Bronchial epithelial cell (primary cell): Measurements from ENCODE around the gene NBEA. TPM values are rescaled to one million over a fixed set of nuclear protein-coding genes. Genes with fewer than 3 reads are reported as not detected.
"Not testable (repeated sequence)": the region's sequence is repeated elsewhere in the genome, so short reads cannot be mapped to it uniquely, and the experiment has no call there.

Experiments
- DNase-seq: peaks from one replicate; pipeline ENCODE4 v3.0.0-alpha.2; 2010; ENCODE audit warnings: low read depth
- FAIRE-seq: peaks from 2 replicates; lab custom pipeline; 2011; peaks lifted over from hg19 to GRCh38; lab: Jason Lieb, UNC
- H3K27me3 ChIP-seq: 2 replicates; pipeline ENCODE4 v1.5.1; 2011; ENCODE audit warnings: low read length; ENCODE audit not compliant: control insufficient read depth, insufficient read depth
- H3K36me3 ChIP-seq: 2 replicates; pipeline ENCODE4 v1.5.1; 2011; ENCODE audit warnings: low read length; ENCODE audit not compliant: control insufficient read depth, insufficient read depth
- H3K4me3 ChIP-seq: 2 replicates; pipeline ENCODE4 v1.5.1; 2011; ENCODE audit warnings: mild to moderate bottlenecking, low read depth, low read length, control low read depth
- total RNA-seq: library from RNA; depleted of rRNA; stranded (reverse); fragments of >200 nt; gene quantifications from 2 replicates; pipeline ENCODE4 v1.2.1, GENCODE V29; 2014
- TF ChIP-seq, protein P1 (sequence below): IDR thresholded peaks from 2 replicates; pipeline ENCODE4 v1.5.1; 2011; ENCODE audit warnings: mild to moderate bottlenecking, moderate library complexity, low read length, control low read depth, inconsistent platforms; ENCODE audit not compliant: insufficient read depth, severe bottlenecking

The NBEA gene
- total RNA-seq, 1 donor from 2014 or later: 0.53 TPM

DNA sequence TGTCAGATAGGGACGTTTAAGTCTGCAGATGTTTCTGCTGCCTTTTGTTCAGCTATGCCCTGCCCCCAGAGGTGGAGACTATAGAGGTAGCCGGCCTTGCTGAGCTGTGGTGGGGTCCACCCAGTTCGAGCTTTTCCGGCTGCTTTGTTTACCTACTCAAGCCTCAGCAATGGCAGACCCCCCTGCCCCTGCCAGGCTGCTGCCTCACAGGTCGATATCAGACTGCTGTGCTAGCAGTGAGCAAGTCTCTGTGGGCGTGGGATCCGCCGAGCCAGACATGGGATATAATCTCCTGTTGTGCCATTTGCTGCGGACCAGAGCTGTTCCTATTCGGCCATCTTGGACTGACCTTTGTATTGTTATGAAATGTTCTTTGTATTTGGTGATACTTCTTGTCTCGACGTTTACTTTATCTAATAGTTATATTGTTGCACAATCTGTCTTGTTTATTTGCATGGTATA, 46.3 kb downstream of the NBEA start:
- no peaks in the 10 kb centered on the region for H3K27me3 ChIP-seq
- TF ChIP-seq, protein P1, sequence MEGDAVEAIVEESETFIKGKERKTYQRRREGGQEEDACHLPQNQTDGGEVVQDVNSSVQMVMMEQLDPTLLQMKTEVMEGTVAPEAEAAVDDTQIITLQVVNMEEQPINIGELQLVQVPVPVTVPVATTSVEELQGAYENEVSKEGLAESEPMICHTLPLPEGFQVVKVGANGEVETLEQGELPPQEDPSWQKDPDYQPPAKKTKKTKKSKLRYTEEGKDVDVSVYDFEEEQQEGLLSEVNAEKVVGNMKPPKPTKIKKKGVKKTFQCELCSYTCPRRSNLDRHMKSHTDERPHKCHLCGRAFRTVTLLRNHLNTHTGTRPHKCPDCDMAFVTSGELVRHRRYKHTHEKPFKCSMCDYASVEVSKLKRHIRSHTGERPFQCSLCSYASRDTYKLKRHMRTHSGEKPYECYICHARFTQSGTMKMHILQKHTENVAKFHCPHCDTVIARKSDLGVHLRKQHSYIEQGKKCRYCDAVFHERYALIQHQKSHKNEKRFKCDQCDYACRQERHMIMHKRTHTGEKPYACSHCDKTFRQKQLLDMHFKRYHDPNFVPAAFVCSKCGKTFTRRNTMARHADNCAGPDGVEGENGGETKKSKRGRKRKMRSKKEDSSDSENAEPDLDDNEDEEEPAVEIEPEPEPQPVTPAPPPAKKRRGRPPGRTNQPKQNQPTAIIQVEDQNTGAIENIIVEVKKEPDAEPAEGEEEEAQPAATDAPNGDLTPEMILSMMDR: no peak
- FAIRE-seq: no peak
- no peaks in the 10 kb centered on the region for H3K36me3 ChIP-seq
- H3K4me3 ChIP-seq: no peak overlapping the region
- DNase-seq: no peak

DNA sequence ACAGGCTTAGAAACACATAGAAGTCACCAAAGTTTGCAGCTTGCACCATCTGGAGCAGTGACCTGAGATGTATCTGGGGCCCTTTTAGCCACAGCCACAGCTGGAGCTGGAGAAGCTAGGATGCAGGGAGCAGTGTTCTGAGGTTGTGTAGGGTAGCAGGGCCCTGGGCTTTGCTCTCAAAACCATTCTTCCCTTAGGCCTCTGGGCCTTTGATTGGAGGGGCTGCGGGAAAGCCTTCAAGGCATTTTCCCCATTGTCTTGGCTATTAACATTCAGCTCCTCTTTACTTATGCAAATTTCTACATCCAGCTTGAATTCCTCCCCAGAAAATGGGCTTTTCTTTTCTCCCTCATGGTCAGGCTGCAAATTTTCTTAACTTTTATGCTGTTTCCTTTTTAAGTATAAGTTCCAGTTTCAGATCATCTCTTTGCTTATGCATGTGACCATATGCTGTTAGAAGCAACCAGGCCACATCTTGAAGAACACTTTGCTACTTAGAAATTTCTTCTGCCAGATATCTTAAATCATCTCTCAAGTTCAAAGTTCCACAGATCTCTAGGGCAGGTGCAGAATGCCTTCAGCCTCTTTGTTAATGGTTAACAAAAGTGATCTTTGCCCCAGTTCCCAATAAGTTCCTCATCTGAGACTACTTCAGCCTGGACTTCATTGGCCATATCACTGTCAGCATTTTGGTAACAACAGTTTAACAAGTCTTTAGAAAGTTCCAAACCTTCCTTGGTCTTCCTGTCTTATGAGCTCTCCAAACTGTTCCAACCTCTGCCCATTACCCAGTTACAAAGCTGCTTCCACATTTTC, 48.5 kb downstream of the NBEA start:
- TF ChIP-seq, protein P1: no peak
- FAIRE-seq: no peak

DNA sequence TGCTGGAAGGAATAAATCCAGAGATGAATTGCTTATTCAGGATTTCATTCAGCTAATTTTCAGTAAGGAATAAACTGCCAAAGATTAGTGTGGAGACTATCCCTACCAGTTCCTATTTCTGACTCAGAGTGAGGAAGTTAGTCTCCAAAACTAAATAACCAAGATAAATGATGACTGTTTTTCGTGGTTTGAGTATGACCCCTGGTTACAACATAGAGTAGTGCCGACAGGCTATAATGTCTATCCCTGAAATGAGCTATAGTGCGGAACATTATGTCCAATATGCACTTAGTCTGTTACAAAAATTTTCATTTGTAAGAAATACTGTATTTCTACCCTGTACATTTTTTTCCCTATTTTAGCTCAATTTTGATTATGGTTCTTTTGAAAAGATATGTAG, 51.4 kb downstream of the NBEA start:
- FAIRE-seq (no peak), DNase-seq (peak; percentile 36)
- no peaks in the 10 kb centered on the region for H3K27me3 ChIP-seq
- no peaks in the 10 kb centered on the region for H3K36me3 ChIP-seq
- TF ChIP-seq, protein P1: no peak
- H3K4me3 ChIP-seq: no peak overlapping the region

More for the DNA sequence above, 48.5 kb downstream of the NBEA start:
- Histone ChIP-seq H3K36me3 (no peaks in the 10 kb centered on the region), H3K27me3 (no peaks in the 10 kb centered on the region), H3K4me3 (no peak overlapping the region)
- no peak for DNase-seq

DNA sequence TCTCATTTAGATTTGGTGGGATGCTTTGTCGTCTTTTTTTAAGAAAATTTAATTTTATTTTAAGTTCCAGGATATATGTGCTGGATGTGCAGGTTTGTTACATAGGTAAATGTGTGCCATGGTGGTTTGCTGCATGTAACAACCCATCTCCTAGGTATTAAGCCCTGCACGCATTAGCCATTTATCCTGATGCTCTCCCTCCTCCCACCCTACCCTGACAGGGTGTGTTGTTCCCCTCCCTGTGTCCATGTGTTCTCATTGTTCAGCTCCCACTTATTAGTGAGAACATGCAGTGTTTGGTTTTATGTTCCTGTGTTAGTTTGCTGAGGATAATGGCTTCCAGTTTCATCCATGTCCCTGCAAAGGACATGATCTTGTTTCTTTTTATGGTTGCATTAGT, 61.7 kb downstream of the NBEA start:
- FAIRE-seq, DNase-seq, H3K27me3 ChIP-seq: not testable (repeated sequence)

DNA sequence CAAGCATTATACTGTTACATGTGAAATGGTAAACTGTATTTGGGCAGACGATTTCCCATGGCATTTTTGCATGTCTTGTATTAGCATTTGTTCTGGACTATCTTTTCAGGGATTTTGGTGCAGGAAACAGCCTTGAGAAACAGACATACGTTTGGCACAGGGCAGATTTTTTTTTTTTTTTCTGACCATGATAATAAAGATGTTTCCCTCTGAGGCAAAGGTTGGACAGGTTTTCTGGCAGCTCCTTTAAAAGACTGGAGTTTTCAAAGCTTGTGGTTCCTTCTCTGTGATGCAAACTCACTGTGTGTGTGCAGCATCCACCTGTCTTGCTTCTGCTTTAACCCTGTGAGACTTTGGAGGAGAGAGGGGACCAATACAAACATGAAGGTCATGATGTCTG, 63.0 kb downstream of the NBEA start:
- DNase-seq (no peak), FAIRE-seq (no peak)
- TF ChIP-seq, protein P1: no peak
- H3K4me3 ChIP-seq: no peak overlapping the region
- no peaks in the 10 kb centered on the region for H3K27me3 ChIP-seq
- H3K36me3 ChIP-seq: no peaks in the 10 kb centered on the region

More for the DNA sequence above, 61.7 kb downstream of the NBEA start:
- H3K36me3 ChIP-seq, H3K4me3 ChIP-seq: not testable (repeated sequence)

DNA sequence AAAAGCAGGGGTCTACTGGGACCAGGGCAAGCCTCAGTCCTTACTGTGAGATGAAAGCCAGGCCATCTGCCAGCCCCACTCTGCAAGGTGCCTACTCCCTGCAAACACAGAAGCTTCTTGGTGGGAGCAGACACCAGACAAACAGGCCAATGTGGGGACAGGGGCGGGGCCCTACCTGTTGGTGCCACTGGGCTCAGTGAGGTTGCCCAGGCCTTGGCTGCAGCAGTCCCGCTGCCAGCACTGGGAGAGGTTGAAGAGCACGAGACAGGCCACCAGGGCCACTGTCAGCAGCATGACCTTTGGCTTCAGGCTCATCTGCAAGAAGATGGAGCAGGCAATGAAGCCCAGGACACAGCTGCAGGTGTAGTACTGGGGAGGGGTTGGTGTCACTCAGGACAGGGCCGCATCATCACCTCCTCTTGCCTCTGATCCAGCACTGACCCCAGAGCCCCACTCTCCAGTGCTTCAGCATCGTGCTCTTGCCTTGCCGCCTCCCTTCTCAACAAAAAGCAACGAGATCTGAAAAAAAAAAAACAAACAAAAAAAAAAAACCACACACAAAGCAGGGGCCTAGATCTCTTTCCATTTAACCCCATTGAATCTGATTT, 72.6 kb downstream of the NBEA start:
- FAIRE-seq (no peak), DNase-seq (no peak)
- TF ChIP-seq, protein P1: no peak

More for the DNA sequence above, 72.6 kb downstream of the NBEA start:
- H3K4me3 ChIP-seq: no peak overlapping the region
- H3K36me3 ChIP-seq: no peaks in the 10 kb centered on the region
- H3K27me3 ChIP-seq: no peaks in the 10 kb centered on the region
